Body of pancreas (tissue), 4 donors: ENCODE results near the gene CAMTA1.

Experiments
- CTCF ChIP-seq, 7 experiments: fragments of 450-650 bp in 4 of 7; fragments of 200-600 bp in 3 of 7; sonication (generic) in 3 of 7; IDR thresholded peaks; one replicate each; pipeline ENCODE4 v1.5.1; 2016 to 2019; ENCODE audit warnings: antibody characterized with exemption in 7 of 7
- POLR2A ChIP-seq, 3 donors: fragments of 450-650 bp; IDR thresholded peaks; one replicate each; pipeline ENCODE4 v1.6.1; 2016; ENCODE audit warnings: antibody characterized with exemption in 3 of 3, mild to moderate bottlenecking in 2 of 3

DNA sequence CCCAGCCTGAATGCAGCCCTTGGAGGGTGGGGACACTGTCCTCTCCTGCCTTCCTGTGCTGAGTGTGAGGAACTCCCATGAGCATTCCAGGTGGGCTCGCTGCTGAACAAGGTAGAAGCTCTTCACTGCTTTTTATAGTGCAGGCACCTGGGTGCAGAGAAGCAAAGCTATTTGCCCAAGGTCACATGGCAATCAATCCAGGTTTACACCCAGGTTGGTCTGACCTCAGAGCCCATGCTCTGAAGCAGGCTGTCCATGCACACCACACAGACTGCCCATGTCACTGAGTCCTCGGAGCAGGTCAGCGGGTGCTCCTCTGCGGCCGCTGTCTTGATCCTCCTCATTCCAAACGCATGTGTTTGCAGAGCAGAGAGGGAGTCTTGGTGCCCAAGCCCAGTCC, 662.5 kb downstream of the CAMTA1 start:
- TF ChIP-seq CTCF (IDR thresholded peaks at IDR 0.05), result no peak
- TF ChIP-seq POLR2A (IDR thresholded peaks at IDR 0.05), result no peak
